Stromal cell of bone marrow (primary cell): Measurements from ENCODE around the gene MPDZ.
A peak's percentile ranks its signal among the peaks of the same experiment; 100 is the strongest.
"Not testable (repeated sequence)": the region's sequence is repeated elsewhere in the genome, so short reads cannot be mapped to it uniquely, and the experiment has no call there.

Experiments
- DNase-seq: peaks from one replicate; pipeline ENCODE4 v3.0.0-alpha.2; 2012; ENCODE audit warnings: low read depth

MPDZ gene

DNA sequence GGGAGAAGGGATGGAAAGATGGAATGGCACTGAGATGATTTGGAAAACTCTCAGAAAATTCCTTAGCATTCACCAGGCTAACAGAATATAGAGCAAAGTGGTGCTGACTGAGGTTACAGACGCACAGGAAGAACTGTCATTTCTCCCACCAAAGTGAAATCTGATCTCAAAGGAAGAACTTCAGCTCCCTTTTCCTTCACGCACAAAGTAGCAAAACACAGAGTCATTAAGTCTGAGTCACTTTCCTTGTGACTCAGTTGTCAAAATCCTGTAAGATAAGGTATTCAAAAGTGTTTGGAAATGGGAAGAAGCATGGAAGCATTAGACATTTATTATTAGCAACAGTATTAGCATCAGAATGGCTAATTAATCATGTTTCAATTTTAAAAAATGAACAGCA is 11.7 kb downstream of the MPDZ start:
- peak; percentile 84 for DNase-seq

DNA sequence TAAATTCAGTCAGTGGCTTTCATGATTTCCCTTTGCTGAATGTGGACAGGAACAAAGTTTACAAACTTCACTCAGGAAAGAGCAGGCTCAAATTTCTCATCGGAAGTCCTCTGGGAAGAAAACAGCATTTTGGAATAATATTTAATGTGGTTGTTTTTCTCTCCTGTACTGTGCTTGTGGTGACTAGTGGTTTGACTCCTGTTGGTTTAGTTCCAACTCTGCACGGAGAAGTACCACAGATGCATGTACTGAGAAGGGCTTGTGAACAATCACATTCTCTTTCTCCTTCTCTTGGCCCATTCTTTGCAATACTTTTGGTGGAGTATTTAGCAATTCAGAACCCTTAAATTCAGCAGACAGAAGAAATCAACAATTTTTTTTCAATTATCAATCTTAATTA is 13.3 kb downstream of the MPDZ start:
- DNase-seq = peak; percentile 24

DNA sequence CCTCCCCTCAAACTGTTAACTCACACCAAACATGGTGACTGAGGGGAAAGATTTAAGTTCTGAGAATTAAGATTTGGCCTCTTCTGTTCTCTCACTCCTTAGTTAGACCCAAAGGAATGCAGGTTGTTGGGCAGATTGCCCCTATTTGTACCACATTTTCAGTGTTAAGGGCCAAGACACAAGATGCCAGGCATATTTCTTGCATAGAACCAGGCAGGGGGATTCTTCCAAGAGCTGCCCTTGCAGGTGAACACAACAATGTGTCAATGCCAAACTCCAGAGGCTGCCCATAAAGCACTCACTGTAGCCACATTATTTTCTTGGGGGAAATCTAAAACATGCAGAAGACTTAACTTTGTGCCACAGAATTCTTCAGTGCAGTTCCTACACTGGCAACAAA is 14.7 kb downstream of the MPDZ start:
- no peak for DNase-seq

DNA sequence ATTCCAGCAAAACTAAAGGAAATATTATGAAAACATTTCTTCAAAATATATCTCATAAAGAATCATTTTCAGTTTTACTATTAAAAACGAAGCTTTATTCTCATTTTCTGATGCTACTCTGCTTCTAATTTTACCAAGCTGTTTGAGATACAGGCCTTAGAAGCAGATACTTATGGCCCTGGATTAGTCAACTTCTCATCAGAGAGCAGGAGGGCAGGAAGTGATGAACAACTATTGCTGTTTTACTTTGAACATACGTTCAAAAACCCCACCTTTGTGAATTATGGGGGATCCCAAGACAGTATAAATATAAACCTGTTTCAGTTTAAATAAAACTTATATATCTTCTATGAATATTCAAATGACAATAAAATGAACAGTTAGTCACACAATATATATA is 16.0 kb downstream of the MPDZ start:
- no peak for DNase-seq

DNA sequence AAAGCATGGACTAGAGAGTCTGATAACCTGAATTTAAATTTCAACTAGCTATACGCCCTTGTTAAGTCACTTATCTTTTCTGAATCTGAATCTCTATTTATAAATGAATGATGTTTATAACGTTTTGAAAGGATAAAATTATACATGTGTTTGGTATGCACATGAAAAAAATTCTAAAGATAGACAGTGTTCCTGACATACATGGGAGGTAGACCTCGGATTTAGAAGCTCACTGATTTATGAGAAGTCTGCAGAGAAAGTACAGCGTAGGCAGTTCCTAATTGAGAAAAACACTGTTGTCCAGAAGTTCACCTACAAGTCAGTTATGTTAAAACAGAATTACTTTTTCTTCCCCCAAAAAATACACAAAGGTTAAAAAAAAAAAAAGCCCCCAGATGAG is 26.6 kb downstream of the MPDZ start:
- no peak for DNase-seq

DNA sequence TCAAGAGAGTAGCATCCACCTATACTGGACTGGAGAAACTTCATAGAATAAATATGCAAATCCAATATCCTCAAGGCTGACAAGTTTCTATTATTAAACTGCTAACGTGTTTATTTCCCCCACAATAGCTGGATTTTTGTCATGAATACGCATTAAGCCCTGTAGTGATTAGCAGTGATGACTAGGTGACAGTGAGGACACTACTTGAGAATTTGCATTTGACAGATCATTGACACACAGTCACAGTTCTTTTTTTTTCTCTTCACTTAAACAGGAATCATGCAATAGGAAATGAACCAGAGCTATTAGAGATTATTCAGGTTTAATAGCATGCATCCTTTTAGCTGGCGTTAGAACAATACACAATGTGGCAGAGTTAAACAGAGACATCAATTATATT is 35.3 kb downstream of the MPDZ start:
- DNase-seq = no peak

DNA sequence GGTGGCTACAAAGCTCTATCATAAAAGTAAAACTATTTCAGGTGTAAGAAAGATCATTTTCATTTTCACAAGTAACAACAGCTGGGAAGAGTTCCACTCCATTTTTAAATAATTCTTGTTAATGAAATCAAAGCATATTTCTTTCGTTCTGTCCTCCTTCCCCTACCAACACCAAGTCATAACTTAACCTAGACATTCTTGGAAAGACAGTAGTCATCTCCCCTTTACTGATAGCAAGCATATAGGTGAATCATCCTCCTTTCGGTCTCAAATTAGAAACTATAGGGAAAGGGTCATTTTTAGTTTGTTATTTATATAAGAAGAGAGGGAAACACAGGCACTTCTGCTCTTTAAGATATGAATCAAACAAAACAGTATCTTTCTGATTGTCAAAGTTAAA is 38.2 kb downstream of the MPDZ start:
- DNase-seq = no peak

DNA sequence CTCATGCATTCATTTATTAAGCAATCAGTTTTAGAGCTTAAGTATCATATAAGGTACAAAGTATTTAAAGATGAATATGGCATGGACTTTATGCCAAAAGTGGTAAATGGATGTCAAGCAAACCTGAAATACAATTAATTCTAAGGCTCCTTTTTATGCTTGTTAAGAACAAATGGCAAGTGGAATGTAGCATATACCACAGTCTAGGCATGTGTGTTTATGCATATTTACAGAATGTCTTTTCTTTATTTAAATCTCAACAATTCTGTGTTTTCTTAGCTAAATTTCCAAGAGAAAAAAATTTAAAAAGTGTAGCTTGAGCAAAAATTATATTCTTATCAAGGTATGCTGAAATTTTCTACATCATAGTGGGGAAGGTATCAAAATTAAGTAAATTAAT is 39.8 kb downstream of the MPDZ start:
- no peak for DNase-seq

DNA sequence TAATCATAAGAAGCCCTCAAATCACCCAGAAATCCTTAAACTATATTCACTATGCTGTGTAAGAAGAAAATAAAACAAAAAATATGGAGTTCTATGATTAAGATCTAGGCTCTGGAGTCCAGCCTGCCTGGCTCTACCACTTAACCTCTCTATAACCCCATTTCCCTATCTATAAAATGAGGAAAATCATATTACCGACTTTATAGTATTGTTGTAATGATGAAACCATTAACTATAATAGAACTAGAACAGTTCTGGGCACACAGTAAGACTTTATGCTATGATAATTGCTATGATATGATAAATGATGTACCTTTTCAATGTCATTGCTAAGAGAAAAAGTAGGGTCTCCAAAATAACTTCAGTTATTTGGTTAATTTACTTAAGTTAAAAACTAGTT is 40.3 kb downstream of the MPDZ start:
- no peak for DNase-seq

DNA sequence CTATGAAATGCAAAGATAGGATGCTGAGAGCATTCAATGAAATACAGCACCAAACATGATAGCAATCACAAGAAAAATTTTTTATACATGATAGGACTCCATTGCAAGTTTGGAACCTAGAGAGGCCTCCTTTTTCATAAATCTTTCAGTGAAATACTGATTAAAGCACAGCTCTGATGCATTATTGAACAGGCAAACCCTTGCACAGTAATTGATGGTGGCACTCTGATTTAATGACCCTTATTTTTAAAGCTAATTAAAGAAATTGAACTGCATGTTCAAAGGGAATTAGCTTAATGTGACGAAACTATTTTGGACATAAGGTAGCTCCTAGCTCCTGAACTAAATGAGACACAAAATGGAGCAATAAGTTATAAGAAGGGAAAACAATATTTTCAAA is 44.6 kb downstream of the MPDZ start:
- no peak for DNase-seq

DNA sequence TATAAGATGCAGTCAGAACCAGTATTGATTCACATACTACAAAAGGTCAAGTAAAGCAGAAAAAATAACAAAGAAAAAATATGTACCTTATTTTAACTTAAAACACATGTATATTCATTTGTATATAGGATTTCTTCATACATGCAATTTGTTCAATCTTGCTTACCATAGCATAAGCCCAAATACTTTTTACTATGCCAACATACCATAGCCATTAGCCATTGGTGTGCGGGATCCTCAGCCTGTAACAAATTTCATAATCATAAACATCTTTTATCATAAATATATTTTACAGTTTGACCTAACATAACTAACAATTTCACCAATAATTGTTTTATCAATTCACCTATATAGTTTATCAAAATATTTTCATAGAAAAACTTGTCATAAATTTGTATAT is 51.1 kb downstream of the MPDZ start:
- no peak for DNase-seq

DNA sequence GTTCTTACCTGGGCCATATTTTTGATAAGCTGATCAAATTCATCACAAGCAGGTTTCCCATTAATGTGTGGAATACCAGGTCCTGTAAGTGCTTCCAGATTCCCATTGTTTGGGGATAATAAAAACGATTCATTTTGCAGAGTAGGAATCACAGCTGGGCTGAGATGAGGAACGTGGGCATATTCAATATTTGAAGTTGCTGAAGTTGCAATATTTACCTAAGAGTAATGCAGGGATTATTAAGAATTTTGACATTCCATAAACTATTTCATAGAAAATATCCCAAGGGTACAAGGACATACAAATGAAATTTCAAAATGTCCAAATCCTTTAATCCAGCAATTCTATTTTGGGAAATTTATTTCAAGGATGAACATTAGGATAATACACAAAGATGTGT is 55.1 kb downstream of the MPDZ start:
- no peak for DNase-seq

DNA sequence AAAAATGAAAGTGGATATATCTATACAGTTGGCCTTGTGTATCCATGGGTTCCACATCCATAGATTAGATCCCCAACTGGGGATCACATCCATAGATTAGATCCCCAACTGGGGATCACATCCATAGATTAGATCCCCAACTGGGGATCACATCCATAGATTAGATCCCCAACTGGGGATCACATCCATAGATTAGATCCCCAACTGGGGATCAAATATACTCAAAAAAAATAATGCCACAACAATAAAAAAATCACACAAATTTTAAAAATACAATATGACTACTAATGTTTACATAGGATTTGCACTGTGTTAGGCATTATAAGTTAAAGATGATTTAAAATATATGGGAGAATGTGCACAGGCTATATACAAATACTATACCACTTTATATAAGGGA is 56.8 kb downstream of the MPDZ start:
- DNase-seq = not testable (repeated sequence)

DNA sequence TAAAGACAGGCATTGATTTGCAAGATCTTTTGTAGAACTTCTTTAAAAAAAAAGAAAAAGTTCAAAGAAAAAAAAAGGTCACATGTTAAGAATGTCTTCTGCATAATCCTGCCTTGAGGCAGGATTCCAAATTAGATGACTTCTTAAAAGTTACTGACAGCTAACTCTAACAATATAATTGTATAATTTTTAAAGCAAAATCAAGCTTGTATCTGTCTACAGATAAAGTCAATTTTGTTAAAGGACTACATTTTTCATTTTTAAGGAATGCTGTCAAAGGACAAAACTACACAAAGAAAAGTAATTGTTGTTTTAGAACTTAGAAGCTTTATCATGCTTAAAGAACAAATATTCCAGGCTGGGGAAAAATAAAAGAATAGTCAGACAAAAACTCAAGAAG is 57.8 kb downstream of the MPDZ start:
- no peak for DNase-seq

DNA sequence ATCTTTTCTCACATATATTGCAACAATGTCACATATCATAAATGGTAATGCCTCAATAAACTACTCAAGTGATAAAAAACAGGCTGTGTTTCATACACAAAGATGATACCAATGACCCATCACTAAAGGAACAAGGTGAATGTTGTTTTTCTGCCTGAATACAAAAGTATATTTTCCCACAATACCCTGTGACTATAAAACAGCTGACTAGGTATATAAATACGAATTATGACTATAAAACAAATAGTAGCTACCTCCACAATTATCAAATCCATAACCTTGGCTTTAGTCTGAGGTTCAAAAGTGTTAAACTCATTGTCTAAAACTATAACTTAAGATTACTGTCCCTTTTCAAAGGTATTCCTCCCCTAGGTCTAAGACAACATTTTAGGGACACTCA is 58.7 kb downstream of the MPDZ start:
- no peak for DNase-seq

DNA sequence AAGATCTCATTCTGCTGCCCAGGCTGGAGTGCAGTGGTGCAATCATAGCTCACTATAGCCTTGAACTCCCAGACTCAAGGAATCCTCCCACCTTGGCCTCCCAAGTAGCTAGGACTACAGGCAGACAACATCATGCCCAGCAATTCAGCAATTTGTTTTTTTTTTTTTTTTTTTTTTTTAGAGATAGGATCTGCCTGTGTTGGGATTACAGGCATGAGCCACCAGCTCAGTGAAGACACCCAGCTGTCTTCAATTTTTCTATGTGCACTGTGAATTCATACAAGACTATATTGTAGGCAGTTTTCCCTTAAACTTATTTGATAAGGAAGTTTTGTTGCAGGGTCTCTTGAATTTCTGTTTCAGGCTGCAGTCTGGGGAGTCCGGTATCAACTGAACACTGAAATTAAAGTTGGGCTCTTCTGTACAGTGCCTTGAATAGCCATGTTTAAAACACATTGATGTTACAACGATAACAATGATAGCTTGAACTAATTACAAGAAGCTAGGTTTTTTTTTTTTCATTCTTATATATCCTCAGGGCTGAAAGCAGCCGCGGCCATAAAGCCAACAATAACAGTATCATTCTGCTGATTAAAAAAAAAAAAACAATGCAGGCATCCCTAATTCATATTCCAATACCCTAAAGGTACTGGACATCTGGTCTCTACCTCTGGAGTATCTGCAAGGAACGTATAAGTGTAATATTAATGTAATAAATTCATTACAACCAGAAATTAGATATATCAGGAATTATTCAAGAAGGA is 63.5 kb downstream of the MPDZ start:
- DNase-seq = no peak

DNA sequence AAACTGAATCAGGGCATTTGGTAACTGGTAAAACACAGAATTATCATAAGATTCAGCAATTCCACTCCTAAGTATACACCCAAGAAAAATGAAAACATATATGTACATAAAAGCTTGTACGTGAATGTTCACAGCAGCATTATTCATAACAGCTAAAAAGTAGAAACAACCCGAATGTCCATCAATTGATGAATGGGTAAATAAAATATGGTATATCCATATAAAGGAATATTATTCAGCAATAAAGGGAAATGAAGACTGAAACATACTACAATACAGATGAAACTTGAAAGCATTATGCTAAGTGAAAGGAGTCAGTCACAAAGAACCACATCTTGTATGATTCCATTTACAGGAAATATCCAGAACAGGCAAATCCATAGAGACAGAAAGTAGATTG is 65.5 kb downstream of the MPDZ start:
- no peak for DNase-seq

DNA sequence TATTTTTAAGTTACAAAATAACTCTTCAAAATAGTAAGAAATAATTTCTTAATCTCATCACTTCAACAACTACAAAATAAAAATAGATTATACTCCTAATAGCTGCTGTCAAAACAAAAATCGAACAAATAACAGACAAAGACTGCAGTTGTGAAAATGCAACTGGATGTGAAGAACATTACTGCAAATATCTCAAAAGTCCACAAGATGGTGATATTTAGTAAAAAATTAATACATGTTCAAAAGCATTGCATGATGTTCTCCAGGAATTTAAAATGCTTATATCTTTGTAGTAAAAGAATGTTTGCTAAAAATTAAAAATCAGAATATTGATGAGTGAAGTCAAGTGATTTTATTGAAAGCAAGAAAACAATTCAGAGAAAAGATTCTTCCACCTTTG is 66.2 kb downstream of the MPDZ start:
- peak; percentile 16 for DNase-seq

DNA sequence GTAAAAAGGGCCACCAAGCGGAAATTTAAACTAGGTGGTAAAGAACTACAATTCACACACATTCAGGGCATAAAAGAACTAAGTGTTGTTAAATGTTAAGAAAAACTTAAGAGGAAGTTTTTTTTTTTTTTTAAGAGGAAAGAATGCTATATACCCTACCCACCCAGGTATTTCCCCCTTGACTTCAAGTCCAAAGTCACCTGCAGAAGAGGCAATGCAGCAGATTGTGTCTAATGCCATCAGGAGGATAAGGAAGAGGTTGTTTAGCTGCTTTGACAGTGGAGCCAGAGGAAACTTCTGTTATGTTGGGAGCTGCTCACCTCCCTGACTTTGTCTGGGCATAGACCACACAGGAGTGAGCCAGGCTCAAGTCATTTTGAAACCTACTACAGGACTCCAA is 69.2 kb downstream of the MPDZ start:
- no peak for DNase-seq

DNA sequence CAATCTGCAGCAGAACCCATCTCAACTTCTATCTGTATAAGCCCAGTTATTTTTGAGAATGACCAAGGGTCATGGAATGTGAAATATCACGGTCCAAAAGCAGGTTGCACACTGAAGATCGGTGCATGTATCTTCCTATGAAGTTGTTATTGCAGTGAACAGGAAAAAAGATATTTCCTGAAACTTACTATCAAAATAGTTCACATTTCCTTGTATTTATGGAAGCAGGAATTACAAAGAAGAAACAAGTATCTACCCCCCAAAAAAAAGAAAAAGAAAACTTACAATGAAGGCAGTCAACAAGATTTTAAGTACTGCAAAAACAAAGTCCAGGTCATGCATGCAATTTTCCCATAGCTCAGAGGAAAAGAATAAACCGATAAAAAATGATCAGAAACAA is 70.0 kb downstream of the MPDZ start:
- DNase-seq = no peak

DNA sequence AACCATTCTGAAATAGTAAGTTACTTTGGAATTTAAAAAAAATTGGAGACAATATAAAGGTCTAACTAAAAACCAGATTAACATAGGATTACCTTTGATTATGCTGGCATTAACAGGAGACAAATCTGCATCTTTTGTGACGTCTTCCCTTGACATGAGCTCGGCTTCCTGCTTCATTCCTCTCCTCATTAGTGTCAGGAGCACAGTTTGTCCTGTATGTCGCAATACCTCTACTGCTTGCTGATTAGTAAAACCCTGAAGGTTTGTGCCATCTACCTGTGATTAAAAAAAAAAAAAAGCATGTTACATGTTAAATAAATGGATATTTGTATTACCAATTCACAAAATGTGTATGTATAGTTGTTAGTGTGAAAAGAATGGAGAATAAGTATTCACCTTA is 73.7 kb downstream of the MPDZ start:
- DNase-seq = no peak

DNA sequence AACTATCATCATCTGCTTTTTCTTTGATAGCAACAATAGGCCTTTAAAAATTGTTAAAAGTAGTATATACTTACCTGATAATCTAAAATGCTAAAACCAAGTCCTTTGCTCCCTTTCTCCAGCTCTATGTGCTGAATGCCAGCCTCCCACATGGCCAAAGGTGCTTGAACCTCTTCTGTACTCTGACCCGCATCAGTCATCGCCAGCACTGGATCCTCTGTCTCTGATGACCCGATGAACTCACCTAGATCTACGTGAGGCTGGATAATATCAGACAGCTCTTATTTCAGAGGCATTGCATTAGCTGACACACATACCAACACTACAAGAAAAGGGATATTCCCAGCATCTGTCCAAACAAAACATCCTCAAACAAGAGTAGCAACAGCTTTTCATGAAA is 89.5 kb downstream of the MPDZ start:
- no peak for DNase-seq

DNA sequence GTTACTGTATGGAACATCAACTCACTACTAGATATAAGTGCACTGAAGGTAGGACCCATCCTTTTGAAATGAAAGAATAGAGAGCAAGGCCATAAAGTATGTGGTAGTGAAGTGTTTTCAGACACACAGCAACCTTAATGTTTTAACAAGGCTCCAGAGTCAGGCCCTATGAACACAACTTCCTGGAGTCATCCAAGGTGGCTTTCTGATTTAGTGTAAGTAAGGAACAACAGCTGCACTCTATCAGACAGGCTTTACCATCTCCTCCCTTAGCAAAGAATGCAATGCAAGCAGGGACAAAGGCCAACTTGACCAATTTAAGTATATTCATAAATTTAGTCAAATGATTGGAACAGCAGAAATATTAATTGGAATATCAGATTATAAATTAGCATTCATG is 90.1 kb downstream of the MPDZ start:
- no peak for DNase-seq

DNA sequence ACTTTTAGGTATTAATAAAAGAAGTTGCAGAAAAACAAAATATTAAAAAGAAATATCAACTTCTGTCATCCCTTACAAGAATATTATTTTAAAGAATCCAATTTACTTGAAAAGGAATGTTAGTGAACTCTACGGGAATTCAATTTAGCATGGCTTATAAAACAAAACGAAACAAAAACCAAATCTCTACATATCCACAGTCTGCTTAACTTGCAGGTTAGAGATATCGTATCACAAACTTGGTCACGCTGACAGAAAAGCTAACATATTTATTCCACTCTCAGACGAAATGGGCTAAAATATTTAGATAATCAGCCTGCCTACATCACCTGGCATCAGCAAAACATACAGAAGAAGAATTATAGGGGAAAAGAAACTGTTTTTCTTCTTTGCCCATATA is 92.7 kb downstream of the MPDZ start:
- no peak for DNase-seq

DNA sequence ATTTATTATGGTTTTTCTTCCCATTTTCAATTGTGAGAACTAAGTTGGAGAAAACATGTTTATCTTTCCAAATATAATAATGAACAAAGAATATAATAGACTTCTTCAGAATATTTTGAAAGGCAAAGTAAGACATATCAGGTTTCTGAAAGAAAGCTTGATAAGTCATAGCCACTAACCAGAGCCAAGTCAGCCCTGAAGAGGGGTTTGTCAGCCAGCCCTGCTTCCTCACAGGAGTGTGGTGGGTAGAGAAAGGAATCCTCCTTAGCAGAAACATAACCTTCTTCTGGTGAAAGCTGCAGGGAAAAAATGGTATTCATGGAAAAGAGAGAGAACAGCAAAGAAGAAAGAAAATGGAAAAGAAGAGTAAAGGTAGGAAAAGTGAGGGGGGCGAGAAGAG is 93.4 kb downstream of the MPDZ start:
- no peak for DNase-seq
